SU-DHL-6 (cell line): Measurements from ENCODE around the gene BEGAIN.

Experiments used
- CTCF ChIP-seq: fragments of 200-600 bp; sonication (generic); IDR thresholded peaks from one replicate; pipeline ENCODE4 v1.5.1; 2017; ENCODE audit warnings: antibody characterized with exemption, mild to moderate bottlenecking, low read length, moderate library complexity; ENCODE audit not compliant: insufficient read depth, poor library complexity, severe bottlenecking
- EZH2phosphoT487 ChIP-seq: fragments of 200-600 bp; sonication (generic), shearing (Covaris generic); conservative IDR thresholded peaks from 2 replicates; pipeline ENCODE4 v1.6.1; 2018; ENCODE audit warnings: mild to moderate bottlenecking, antibody characterized with exemption, low read length, moderate library complexity, mixed read lengths

DNA sequence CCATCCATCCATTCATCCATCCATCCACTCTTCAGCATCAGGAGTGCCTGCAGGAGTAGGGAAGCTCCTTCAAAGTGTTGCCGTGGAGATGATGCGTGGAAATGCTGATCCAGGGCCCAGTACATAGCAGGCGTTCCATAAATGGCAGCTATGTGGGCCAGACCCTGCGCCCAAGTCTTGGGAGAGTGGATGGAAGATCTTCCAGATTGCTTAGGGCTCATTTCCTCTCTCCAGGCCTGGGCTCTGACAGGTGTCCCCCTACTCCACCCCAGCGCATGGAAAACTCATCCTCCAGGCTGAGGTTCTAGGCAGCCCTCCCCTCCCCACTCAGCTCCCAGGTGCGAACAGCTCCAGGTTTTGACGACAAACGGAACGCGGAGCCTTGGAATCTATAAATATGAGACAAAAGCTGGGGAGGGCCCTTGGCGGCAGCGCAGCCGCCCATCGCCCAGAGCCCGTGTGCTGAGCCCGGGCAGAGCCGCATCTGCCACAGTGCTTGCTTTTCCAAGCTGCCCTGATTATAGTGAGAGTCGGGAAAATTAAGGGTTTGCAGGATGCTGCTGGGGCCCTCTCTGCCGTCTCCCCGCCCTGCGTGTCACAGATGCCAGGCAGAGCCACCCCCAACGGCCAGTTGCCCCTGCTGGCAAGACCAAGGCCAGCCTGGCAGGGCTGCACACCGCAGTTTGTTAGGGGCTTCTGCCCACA is 1.6 kb downstream of the BEGAIN start:
- TF ChIP-seq CTCF: no peak
- no peak for TF ChIP-seq EZH2phosphoT487
